HCT116 (cell line): ENCODE data around the gene SIGMAR1.

Source experiments
- CEBPB ChIP-seq: IDR thresholded peaks from 2 replicates; pipeline ENCODE4 v1.6.1; 2012; ENCODE audit warnings: low read depth
- CTCF ChIP-seq, 3 experiments: fragments of 200-600 bp in 1 of 3; sonication (generic) in 1 of 3; IDR thresholded peaks in 2 of 3; conservative IDR thresholded peaks in 1 of 3; 2 replicates each; pipeline ENCODE4 v1.5.1; 2012 to 2017; ENCODE audit warnings: low read depth in 2 of 3, low read length in 2 of 3, antibody characterized with exemption in 1 of 3, borderline replicate concordance in 1 of 3, control low read depth in 1 of 3, mild to moderate bottlenecking in 1 of 3, mixed read lengths in 1 of 3, mixed run types in 1 of 3, moderate library complexity in 1 of 3; ENCODE audit not compliant: insufficient read depth in 1 of 3
- EZH2 ChIP-seq: fragments of 200-600 bp; sonication (generic); IDR thresholded peaks from 2 replicates; pipeline ENCODE4 v1.6.1; 2017; ENCODE audit warnings: antibody characterized with exemption, mixed run types
- EZH2phosphoT487 ChIP-seq: fragments of 200-600 bp; IDR thresholded peaks from 2 replicates; pipeline ENCODE4 v1.6.1; 2018; ENCODE audit warnings: antibody characterized with exemption, borderline replicate concordance
- FOSL1 ChIP-seq: IDR thresholded peaks from 2 replicates; pipeline ENCODE4 v1.6.1; 2012; ENCODE audit warnings: low read depth
- POLR2A ChIP-seq: IDR thresholded peaks from 2 replicates; pipeline ENCODE4 v1.7.0; 2011; ENCODE audit warnings: borderline replicate concordance; ENCODE audit not compliant: insufficient read depth, insufficient read length; ENCODE audit errors: extremely low read depth
- POLR2AphosphoS5 ChIP-seq: IDR thresholded peaks from 2 replicates; pipeline ENCODE4 v1.6.1; 2011; ENCODE audit warnings: mild to moderate bottlenecking, low read depth, low read length, moderate library complexity
- SIN3A ChIP-seq: IDR thresholded peaks from 2 replicates; pipeline ENCODE4 v1.6.1; 2012; ENCODE audit warnings: low read depth
- YY1 ChIP-seq: IDR thresholded peaks from 2 replicates; pipeline ENCODE4 v1.6.1; 2011; ENCODE audit warnings: low read length, low read depth, moderate library complexity, mild to moderate bottlenecking; ENCODE audit not compliant: insufficient replicate concordance; ENCODE audit errors: extremely low read depth
- ZFX ChIP-seq: fragments of 450-650 bp; IDR thresholded peaks from 2 replicates; pipeline ENCODE4 v1.6.1; 2017
- ZNF274 ChIP-seq: fragments of 200-500 bp; sonication (Bioruptor generic); IDR thresholded peaks from 2 replicates; pipeline ENCODE4 v1.6.1; 2014; ENCODE audit warnings: mild to moderate bottlenecking, low read depth, low read length, inconsistent platforms
- TF ChIP-seq, protein P1 (sequence below): IDR thresholded peaks from 2 replicates; pipeline ENCODE4 v1.6.1; 2012
- TF ChIP-seq, protein P2 (sequence below): IDR thresholded peaks from 2 replicates; pipeline ENCODE4 v1.6.1; 2012

DNA sequence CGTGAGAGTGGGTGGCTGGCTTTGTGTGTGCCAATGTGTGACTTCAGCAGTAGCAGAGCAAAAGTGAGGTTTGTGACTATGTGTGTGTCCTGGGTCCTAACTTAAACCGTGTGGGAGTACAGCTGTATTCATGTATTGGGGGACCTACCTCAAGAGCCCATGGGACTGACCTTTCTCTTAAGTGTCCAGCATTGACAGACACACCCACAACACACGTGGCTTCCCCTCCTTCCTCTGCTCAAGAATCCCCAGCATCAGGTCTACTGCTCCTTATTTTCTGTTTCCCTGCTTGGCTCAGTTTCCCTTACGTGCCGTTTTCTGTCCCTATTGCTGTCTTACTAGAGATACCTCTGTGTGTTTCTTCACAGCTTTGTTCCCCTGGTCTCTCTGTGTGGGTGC, 15.0 kb upstream of the SIGMAR1 start:
- TF ChIP-seq, protein P1, sequence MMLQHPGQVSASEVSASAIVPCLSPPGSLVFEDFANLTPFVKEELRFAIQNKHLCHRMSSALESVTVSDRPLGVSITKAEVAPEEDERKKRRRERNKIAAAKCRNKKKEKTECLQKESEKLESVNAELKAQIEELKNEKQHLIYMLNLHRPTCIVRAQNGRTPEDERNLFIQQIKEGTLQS = no peak
- TF ChIP-seq POLR2A (no peak), POLR2AphosphoS5 (no peak), YY1 (no peak), FOSL1 (no peak), ZFX (no peak), CEBPB (no peak), EZH2 (no peak), EZH2phosphoT487 (no peak), SIN3A (no peak), CTCF (IDR thresholded peaks at IDR 0.05 in 2 of 3, conservative IDR thresholded peaks at IDR 0.05 in 1 of 3; ENCODE audit: borderline replicate concordance in 1 of 3, insufficient read depth in 1 of 3, low read depth in 2 of 3, low read length in 2 of 3) (no peak), ZNF274 (no peak)
- TF ChIP-seq, protein P2, sequence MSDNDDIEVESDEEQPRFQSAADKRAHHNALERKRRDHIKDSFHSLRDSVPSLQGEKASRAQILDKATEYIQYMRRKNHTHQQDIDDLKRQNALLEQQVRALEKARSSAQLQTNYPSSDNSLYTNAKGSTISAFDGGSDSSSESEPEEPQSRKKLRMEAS = no peak
